Mucosa of descending colon (tissue), 3 donors: ENCODE data around the gene CNTRL. TPM values are rescaled to one million over a fixed set of nuclear protein-coding genes. Genes with fewer than 3 reads are reported as not detected.

Experiments
- ATAC-seq: fragments of 200-7000 bp; cut with Tn5 transposase; one replicate; pipeline ENCODE4 v1.9.1; 2020; ENCODE audit warnings: mild to moderate bottlenecking, moderate library complexity
- DNase-seq, 3 donors: peaks; one replicate each; pipeline ENCODE4 v3.0.0-alpha.2; 2020
- H3K36me3 ChIP-seq: fragments of 200-600 bp; one replicate; pipeline ENCODE4 v1.8.0; 2021; ENCODE audit warnings: low read depth, mild to moderate bottlenecking
- H3K4me1 ChIP-seq: fragments of 200-600 bp; one replicate; pipeline ENCODE4 v1.8.0; 2021; ENCODE audit warnings: low read depth, mild to moderate bottlenecking
- H3K4me3 ChIP-seq: fragments of 200-600 bp; one replicate; pipeline ENCODE4 v1.8.0; 2021; ENCODE audit warnings: mild to moderate bottlenecking
- H3K9me3 ChIP-seq: fragments of 200-600 bp; one replicate; pipeline ENCODE4 v1.8.0; 2021; ENCODE audit warnings: mild to moderate bottlenecking
- CTCF ChIP-seq: fragments of 200-600 bp; IDR thresholded peaks from one replicate; pipeline ENCODE4 v1.8.0; 2022; ENCODE audit warnings: antibody characterized with exemption, mild to moderate bottlenecking
- intact Hi-C, 2 donors: fragments of 100-400 bp; cut with DNase I in 1 of 2; cut with micrococcal nuclease in 1 of 2; formaldehyde crosslinking; loops; one replicate each; pipeline versions ENCODE4 v1.11.0 to v1.11.1; 2022; cut with DNase I, micrococcal nuclease
- total RNA-seq, 3 donors: library from RNA; stranded (reverse); fragmentation: NEBNext Ultra II Directional in 2 of 3; extraction: Animal tissue kit (Norgen Biotek cat#: 25700) in 2 of 3; gene quantifications; one replicate each; pipeline versions ENCODE4 v1.2.1 to v1.2.4, GENCODE V29; 2021 to 2023
- donor health status: DM: no; HTN: no; CAD: no; lungs with moderate emphysema.
- donor health status: DM: no; HTN: no; CAD: no.
- donor health status: DM: no; HTN: yes; CAD: no.

Gene CNTRL
- total RNA-seq, 3 donors from 2014 or later = 9.6 to 12.4 (median 9.7) TPM

GRCh38 chr9:121187636-121188305 is 113.0 kb downstream of the CNTRL start:
- DNase-seq = no peak
- no peak for ATAC-seq
- no peaks in the 10 kb centered on the region for H3K36me3 ChIP-seq
- intact Hi-C loops = no loop called here
- H3K4me3 ChIP-seq = no peak overlapping the region
- no peaks in the 10 kb centered on the region for H3K9me3 ChIP-seq
- H3K4me1 ChIP-seq = peaks cover 11% of the 10 kb centered on the region
- TF ChIP-seq CTCF = no peak

- intact Hi-C loops = no loop called here
- Histone ChIP-seq H3K4me1 (peaks cover 18% of the 10 kb centered on the region), H3K9me3 (no peaks in the 10 kb centered on the region), H3K36me3 (no peaks in the 10 kb centered on the region), H3K4me3 (no peak overlapping the region)
- DNase-seq (no peak), ATAC-seq (peak; percentile 43)
- no peak for TF ChIP-seq CTCF
Measured at GRCh38 chr9:121189006-121189405, 114.3 kb downstream of the CNTRL start.

- Histone ChIP-seq H3K9me3 (no peaks in the 10 kb centered on the region), H3K4me3 (no peak overlapping the region), H3K36me3 (no peaks in the 10 kb centered on the region), H3K4me1 (peaks cover 20% of the 10 kb centered on the region)
- no peak for DNase-seq
- TF ChIP-seq CTCF = no peak
- intact Hi-C loops = no loop called here
- no peak for ATAC-seq
Measured at GRCh38 chr9:121189660-121190059, 114.9 kb downstream of the CNTRL start.

- no peak for TF ChIP-seq CTCF
- peaks cover 27% of the 10 kb centered on the region for H3K4me1 ChIP-seq
- H3K4me3 ChIP-seq = no peak overlapping the region
- intact Hi-C loops = no loop called here
- ATAC-seq (no peak), DNase-seq (no peak)
- H3K36me3 ChIP-seq = no peaks in the 10 kb centered on the region
- no peaks in the 10 kb centered on the region for H3K9me3 ChIP-seq
Measured at GRCh38 chr9:121191235-121191634, 116.5 kb downstream of the CNTRL start.

- ATAC-seq (no peak), DNase-seq (no peak)
- Histone ChIP-seq H3K9me3 (no peaks in the 10 kb centered on the region), H3K4me3 (no peak overlapping the region), H3K36me3 (no peaks in the 10 kb centered on the region), H3K4me1 (peaks cover 39% of the 10 kb centered on the region)
- TF ChIP-seq CTCF = no peak
- intact Hi-C loops = no loop called here
Measured at GRCh38 chr9:121192518-121192917, 117.8 kb downstream of the CNTRL start.
